Loucy (cell line): ENCODE data around the gene IFT88.

Experiments
- H2AFZ ChIP-seq: fragments of 200-600 bp; sonication (generic); 2 replicates; pipeline ENCODE4 v1.6.0; 2016; ENCODE audit warnings: antibody characterized with exemption, mild to moderate bottlenecking, low read length, moderate library complexity
- H3F3A ChIP-seq: fragments of 200-600 bp; 2 replicates; pipeline ENCODE4 v1.6.0; 2016; ENCODE audit warnings: antibody characterized with exemption, low read depth, mild to moderate bottlenecking
- H3K27me3 ChIP-seq: fragments of 200-600 bp; sonication (generic); 2 replicates; pipeline ENCODE4 v1.6.1; 2014; ENCODE audit warnings: low read length, mild to moderate bottlenecking; ENCODE audit not compliant: insufficient read depth, poor library complexity, severe bottlenecking
- H3K36me3 ChIP-seq: fragments of 200-600 bp; sonication (generic); 2 replicates; pipeline ENCODE4 v1.6.1; 2016; ENCODE audit warnings: low read length; ENCODE audit not compliant: insufficient read depth
- H3K4me1 ChIP-seq: fragments of 200-600 bp; sonication (generic); 2 replicates; pipeline ENCODE4 v1.5.1; 2014; ENCODE audit warnings: low read length, mild to moderate bottlenecking; ENCODE audit not compliant: insufficient read depth, poor library complexity, severe bottlenecking
- H3K4me2 ChIP-seq: fragments of 200-600 bp; sonication (generic); 2 replicates; pipeline ENCODE4 v1.6.0; 2014; ENCODE audit warnings: antibody characterized with exemption, low read length, low read depth, mild to moderate bottlenecking; ENCODE audit not compliant: poor library complexity, severe bottlenecking
- H3K4me3 ChIP-seq: fragments of 200-600 bp; sonication (generic); 2 replicates; pipeline ENCODE4 v1.5.1; 2014; ENCODE audit warnings: low read length, mild to moderate bottlenecking, mixed read lengths; ENCODE audit not compliant: poor library complexity, severe bottlenecking
- H3K79me2 ChIP-seq: fragments of 200-600 bp; sonication (generic); 2 replicates; pipeline ENCODE4 v1.6.1; 2014; ENCODE audit warnings: low read length; ENCODE audit not compliant: insufficient read depth
- H3K9ac ChIP-seq: fragments of 200-600 bp; sonication (generic); 2 replicates; pipeline ENCODE4 v1.6.0; 2014; ENCODE audit warnings: mild to moderate bottlenecking, low read depth, low read length, moderate library complexity; ENCODE audit not compliant: poor library complexity, severe bottlenecking
- H3K9me2 ChIP-seq: fragments of 200-600 bp; sonication (generic); replicated peaks from 2 replicates; pipeline ENCODE4 v1.6.1; 2016; ENCODE audit warnings: low read depth, low read length, mixed read lengths
- H3K9me3 ChIP-seq: fragments of 200-600 bp; sonication (generic); 2 replicates; pipeline ENCODE4 v1.6.1; 2014; ENCODE audit warnings: mild to moderate bottlenecking, antibody characterized with exemption, low read length, low read depth; ENCODE audit not compliant: insufficient read depth
- H4K20me1 ChIP-seq: fragments of 200-600 bp; sonication (generic); 2 replicates; pipeline ENCODE4 v1.6.0; 2014; ENCODE audit warnings: antibody characterized with exemption, low read length, mild to moderate bottlenecking; ENCODE audit not compliant: insufficient read depth, poor library complexity, severe bottlenecking
- EZH2phosphoT487 ChIP-seq: fragments of 200-600 bp; IDR thresholded peaks from 2 replicates; pipeline ENCODE4 v1.6.1; 2018; ENCODE audit warnings: antibody characterized with exemption, mild to moderate bottlenecking, moderate library complexity, borderline replicate concordance
- TF ChIP-seq, protein P1 (sequence below): fragments of 200-600 bp; sonication (generic); conservative IDR thresholded peaks from 2 replicates; pipeline ENCODE4 v1.5.1; 2014; ENCODE audit warnings: mild to moderate bottlenecking, antibody characterized with exemption, low read length

IFT88 gene

DNA sequence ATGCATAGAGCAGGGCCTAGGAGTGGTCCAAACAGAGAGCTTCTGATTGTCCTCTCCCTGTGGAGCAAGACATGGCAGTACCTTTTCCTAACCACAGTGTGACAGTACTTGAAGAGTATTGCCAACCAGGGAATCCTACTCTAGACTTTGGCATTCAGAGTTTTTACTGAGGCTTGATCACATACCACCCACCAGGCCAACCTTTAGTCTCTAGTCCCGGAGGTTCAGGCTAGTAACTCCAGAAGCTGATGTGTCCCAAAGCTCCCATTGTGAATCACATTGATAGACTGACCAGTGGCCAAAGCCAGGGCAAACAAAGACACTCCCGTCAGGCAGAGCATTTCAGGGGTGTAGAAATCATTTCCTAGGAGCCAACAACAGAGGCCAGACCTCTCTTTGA is 18.4 kb downstream of the IFT88 start:
- H4K20me1 ChIP-seq = no peaks in the 10 kb centered on the region
- peaks cover 9% of the 10 kb centered on the region; the same call in 1 of the 2 replicates for H3K9me3 ChIP-seq
- H3K36me3 ChIP-seq = peaks cover 16% of the 10 kb centered on the region; the same call in 1 of the 2 replicates
- H2AFZ ChIP-seq = no peak overlapping the region
- no peaks in the 10 kb centered on the region for H3F3A ChIP-seq
- no peak overlapping the region for H3K4me2 ChIP-seq
- no peaks in the 10 kb centered on the region for H3K79me2 ChIP-seq
- no peaks in the 10 kb centered on the region for H3K9me2 ChIP-seq
- no peak overlapping the region for H3K9ac ChIP-seq
- no peaks in the 10 kb centered on the region for H3K27me3 ChIP-seq
- TF ChIP-seq, protein P1, sequence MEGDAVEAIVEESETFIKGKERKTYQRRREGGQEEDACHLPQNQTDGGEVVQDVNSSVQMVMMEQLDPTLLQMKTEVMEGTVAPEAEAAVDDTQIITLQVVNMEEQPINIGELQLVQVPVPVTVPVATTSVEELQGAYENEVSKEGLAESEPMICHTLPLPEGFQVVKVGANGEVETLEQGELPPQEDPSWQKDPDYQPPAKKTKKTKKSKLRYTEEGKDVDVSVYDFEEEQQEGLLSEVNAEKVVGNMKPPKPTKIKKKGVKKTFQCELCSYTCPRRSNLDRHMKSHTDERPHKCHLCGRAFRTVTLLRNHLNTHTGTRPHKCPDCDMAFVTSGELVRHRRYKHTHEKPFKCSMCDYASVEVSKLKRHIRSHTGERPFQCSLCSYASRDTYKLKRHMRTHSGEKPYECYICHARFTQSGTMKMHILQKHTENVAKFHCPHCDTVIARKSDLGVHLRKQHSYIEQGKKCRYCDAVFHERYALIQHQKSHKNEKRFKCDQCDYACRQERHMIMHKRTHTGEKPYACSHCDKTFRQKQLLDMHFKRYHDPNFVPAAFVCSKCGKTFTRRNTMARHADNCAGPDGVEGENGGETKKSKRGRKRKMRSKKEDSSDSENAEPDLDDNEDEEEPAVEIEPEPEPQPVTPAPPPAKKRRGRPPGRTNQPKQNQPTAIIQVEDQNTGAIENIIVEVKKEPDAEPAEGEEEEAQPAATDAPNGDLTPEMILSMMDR = no peak
- no peak for TF ChIP-seq EZH2phosphoT487
- H3K4me3 ChIP-seq = no peak overlapping the region
- no peaks in the 10 kb centered on the region for H3K4me1 ChIP-seq

- Histone ChIP-seq H3K36me3 (peaks cover 11% of the 10 kb centered on the region; the same call in 1 of the 2 replicates), H3K9me2 (no peaks in the 10 kb centered on the region), H3K9ac (no peak overlapping the region), H3F3A (no peaks in the 10 kb centered on the region), H3K4me2 (no peak overlapping the region), H3K4me1 (no peaks in the 10 kb centered on the region), H2AFZ (no peak overlapping the region), H4K20me1 (no peaks in the 10 kb centered on the region), H3K9me3 (peaks cover 9% of the 10 kb centered on the region; the same call in 1 of the 2 replicates), H3K79me2 (no peaks in the 10 kb centered on the region), H3K27me3 (no peaks in the 10 kb centered on the region), H3K4me3 (no peak overlapping the region)
- TF ChIP-seq, protein P1 = no peak
- no peak for TF ChIP-seq EZH2phosphoT487
Measured at GRCh38 chr13:20588529-20589110, 21.7 kb downstream of the IFT88 start.

DNA sequence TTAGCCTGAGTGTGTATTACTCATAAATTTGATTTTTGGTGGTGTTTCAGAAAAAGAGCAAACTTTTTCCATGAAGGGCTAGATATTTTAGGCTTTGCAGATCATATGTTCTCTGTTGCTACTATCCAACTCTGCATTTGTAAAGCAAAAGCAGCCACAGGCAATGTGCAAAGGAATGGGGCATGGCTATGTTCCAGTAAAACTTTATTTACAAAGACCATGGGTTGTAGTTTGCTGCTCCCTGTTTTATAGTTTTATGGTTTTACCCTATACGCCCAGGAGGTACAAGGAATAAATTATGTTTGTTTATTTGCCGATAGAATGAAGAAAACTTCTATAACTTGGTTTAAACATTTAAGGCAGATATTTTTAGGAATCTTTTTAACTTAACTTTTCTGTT is 23.6 kb downstream of the IFT88 start:
- no peaks in the 10 kb centered on the region for H3K9me3 ChIP-seq
- no peaks in the 10 kb centered on the region for H3K4me1 ChIP-seq
- H4K20me1 ChIP-seq = no peaks in the 10 kb centered on the region
- H3K79me2 ChIP-seq = no peaks in the 10 kb centered on the region
- no peak overlapping the region for H3K4me2 ChIP-seq
- H2AFZ ChIP-seq = no peak overlapping the region
- H3K4me3 ChIP-seq = no peak overlapping the region
- no peaks in the 10 kb centered on the region for H3F3A ChIP-seq
- TF ChIP-seq EZH2phosphoT487 = no peak
- TF ChIP-seq, protein P1 = no peak
- no peaks in the 10 kb centered on the region for H3K36me3 ChIP-seq
- H3K27me3 ChIP-seq = no peaks in the 10 kb centered on the region
- H3K9ac ChIP-seq = no peak overlapping the region
- no peaks in the 10 kb centered on the region for H3K9me2 ChIP-seq
